Prostate gland (tissue), 2 donors: Measurements from ENCODE around the gene RASSF1. TPM values are rescaled to one million over a fixed set of nuclear protein-coding genes. Genes with fewer than 3 reads are reported as not detected.

Experiments used
- DNase-seq: peaks from one replicate; pipeline ENCODE4 v3.0.0-alpha.2; 2019; ENCODE audit warnings: low spot score
- H3K27ac ChIP-seq, 2 donors: fragments of 200-600 bp; sonication (generic); 2 replicates each; pipeline ENCODE4 v1.5.1; 2017 to 2019
- H3K27me3 ChIP-seq: fragments of 200-600 bp; sonication (generic); replicated peaks from 2 replicates; pipeline ENCODE4 v1.5.1; 2019; ENCODE audit not compliant: insufficient read depth
- H3K36me3 ChIP-seq, 2 donors: fragments of 200-600 bp; sonication (generic); 1 replicate in 1 of 2; 2 replicates in 1 of 2; pipeline versions ENCODE4 v1.5.1 to v1.8.1; 2017 to 2019
- H3K4me1 ChIP-seq: fragments of 200-600 bp; sonication (generic); replicated peaks from 2 replicates; pipeline ENCODE4 v1.5.1; 2019
- H3K4me3 ChIP-seq, 2 donors: fragments of 200-600 bp; sonication (generic); 2 replicates each; pipeline ENCODE4 v1.5.1; 2017 to 2019
- H3K9me3 ChIP-seq: fragments of 200-600 bp; sonication (generic); 2 replicates; pipeline ENCODE4 v1.5.1; 2017
- CTCF ChIP-seq, 4 experiments: fragments of 200-600 bp in 2 of 4; fragments of 450-650 bp in 2 of 4; sonication (generic) in 2 of 4; IDR thresholded peaks; 1 replicate in 3 of 4; 2 replicates in 1 of 4; pipeline ENCODE4 v1.5.1; 2016 to 2019; ENCODE audit warnings: antibody characterized with exemption in 4 of 4, mild to moderate bottlenecking in 2 of 4, moderate library complexity in 2 of 4
- POLR2A ChIP-seq: fragments of 450-650 bp; IDR thresholded peaks from one replicate; pipeline ENCODE4 v1.6.1; 2016; ENCODE audit warnings: antibody characterized with exemption, mild to moderate bottlenecking
- POLR2AphosphoS5 ChIP-seq: sonication (generic); formaldehyde crosslinking; IDR thresholded peaks from one replicate; pipeline ENCODE4 v1.6.1; 2017; ENCODE audit warnings: antibody characterized with exemption
- WGBS: methylation state at CpG from one replicate; pipeline ENCODE4 v1.1.5; 2018; 5-methylcytosine and 5-hydroxymethylcytosine counted together
- intact Hi-C: fragments of 100-400 bp; cut with DNase I; formaldehyde crosslinking; loops from one replicate; pipeline ENCODE4 v1.14.2; 2022
- total RNA-seq, 2 donors: library from RNA; depleted of rRNA; stranded (reverse); fragments of >200 nt; gene quantifications; one replicate each; pipeline ENCODE4 v1.1.0, GENCODE V29; 2016

Gene RASSF1
- total RNA-seq, 2 donors from 2014 or later: 23.8 to 36.6 TPM

- Histone ChIP-seq H3K27me3 (no peaks in the 10 kb centered on the region), H3K9me3 (no peaks in the 10 kb centered on the region), H3K4me1 (no peaks in the 10 kb centered on the region), H3K4me3 (no peak overlapping the region), H3K36me3 (no peaks in the 10 kb centered on the region), H3K27ac (no peak overlapping the region)
- intact Hi-C loops: no loop called here
- 89% methylated on average over 16 of the region's 17 CpGs for WGBS
- TF ChIP-seq POLR2A: no peak
- TF ChIP-seq CTCF (IDR thresholded peaks at IDR 0.05): no peak
- TF ChIP-seq POLR2AphosphoS5: no peak
- DNase-seq: no peak
Measured at GRCh38 chr3:50378757-50379156, 38.1 kb upstream of the RASSF1 start.

GRCh38 chr3:50378024-50378423, 37.4 kb upstream of the RASSF1 start:
- no peaks in the 10 kb centered on the region for H3K27me3 ChIP-seq
- H3K9me3 ChIP-seq: no peaks in the 10 kb centered on the region
- no peak for DNase-seq
- no peak overlapping the region for H3K4me3 ChIP-seq
- no peaks in the 10 kb centered on the region for H3K36me3 ChIP-seq
- no peaks in the 10 kb centered on the region for H3K4me1 ChIP-seq
- TF ChIP-seq CTCF (IDR thresholded peaks at IDR 0.05) (no peak), POLR2AphosphoS5 (no peak), POLR2A (no peak)
- intact Hi-C loops: no loop called here
- WGBS: 84% methylated on average over 6 of the region's 6 CpGs
- no peak overlapping the region for H3K27ac ChIP-seq

- Histone ChIP-seq H3K27me3 (no peaks in the 10 kb centered on the region), H3K4me1 (no peaks in the 10 kb centered on the region), H3K9me3 (no peaks in the 10 kb centered on the region), H3K27ac (no peak overlapping the region), H3K36me3 (no peaks in the 10 kb centered on the region), H3K4me3 (no peak overlapping the region)
- 85% methylated on average over 6 of the region's 7 CpGs for WGBS
- DNase-seq: no peak
- intact Hi-C loops: no loop called here
- TF ChIP-seq CTCF (IDR thresholded peaks at IDR 0.05) (no peak), POLR2A (no peak), POLR2AphosphoS5 (no peak)
Measured at GRCh38 chr3:50375258-50375931, 34.8 kb upstream of the RASSF1 start.

- no peak for DNase-seq
- 72% methylated on average over 22 of the region's 22 CpGs for WGBS
- intact Hi-C loops: no loop called here
Measured at GRCh38 chr3:50374363-50375257, 34.0 kb upstream of the RASSF1 start.

More at GRCh38 chr3:50374363-50375257, 34.0 kb upstream of the RASSF1 start:
- Histone ChIP-seq H3K4me3 (no peak overlapping the region), H3K4me1 (no peaks in the 10 kb centered on the region), H3K27ac (no peak overlapping the region), H3K9me3 (no peaks in the 10 kb centered on the region), H3K36me3 (no peaks in the 10 kb centered on the region), H3K27me3 (no peaks in the 10 kb centered on the region)
- TF ChIP-seq POLR2AphosphoS5: no peak
- no peak for TF ChIP-seq POLR2A
- TF ChIP-seq CTCF (IDR thresholded peaks at IDR 0.05): no peak
